ENCODE data around the gene FAM156A.
"Not testable (repeated sequence)": the region's sequence is repeated elsewhere in the genome, so short reads cannot be mapped to it uniquely, and the experiment has no call there.

The FAM156A gene, protein sequence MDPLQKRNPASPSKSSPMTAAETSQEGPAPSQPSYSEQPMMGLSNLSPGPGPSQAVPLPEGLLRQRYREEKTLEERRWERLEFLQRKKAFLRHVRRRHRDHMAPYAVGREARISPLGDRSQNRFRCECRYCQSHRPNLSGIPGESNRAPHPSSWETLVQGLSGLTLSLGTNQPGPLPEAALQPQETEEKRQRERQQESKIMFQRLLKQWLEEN

DNA sequence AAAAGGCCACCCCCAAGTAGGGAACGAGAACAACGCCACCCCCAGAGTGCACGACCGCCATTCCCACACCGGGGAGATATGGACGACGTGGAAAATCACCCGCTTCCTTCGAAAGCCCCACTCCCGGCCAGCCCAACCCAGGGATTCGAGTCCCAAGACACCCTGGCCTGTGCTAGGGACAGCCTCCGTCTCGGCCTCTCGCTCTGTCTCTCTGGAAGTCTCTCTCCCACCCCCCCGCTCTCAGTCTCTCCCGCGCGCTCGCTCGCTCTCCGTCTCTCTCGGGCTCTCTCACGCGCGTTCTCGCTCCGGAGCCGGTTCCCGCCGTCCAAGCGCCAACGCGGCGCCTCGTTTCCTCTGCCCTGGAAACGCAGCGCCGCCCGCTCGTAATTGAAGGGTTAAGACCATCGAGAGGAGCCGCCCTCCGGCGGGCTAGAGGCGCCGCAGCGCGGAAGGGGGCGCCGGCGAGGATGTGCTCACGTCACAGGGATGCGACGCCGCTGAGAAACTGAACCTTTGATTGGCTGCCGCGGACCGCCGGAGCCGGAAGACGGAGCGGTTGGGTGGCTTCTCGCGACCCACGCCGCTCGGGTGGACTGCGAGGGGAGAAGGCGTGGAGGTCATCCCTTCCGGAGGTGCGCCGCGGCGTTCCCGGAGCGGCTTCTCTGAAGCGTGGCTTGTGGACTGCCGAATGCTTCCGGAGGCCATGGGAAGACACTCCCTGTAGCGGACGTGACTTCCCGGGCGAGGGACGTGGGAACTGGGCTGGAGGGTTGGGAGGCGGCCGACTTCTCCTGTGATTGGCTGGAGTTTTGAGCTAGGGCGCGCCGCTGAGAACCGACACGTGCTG lies at the start of gene FAM156A:
FAM156A (minus strand) TSS at position 406 of the 847 bp plus-strand sequence. CDS start 9,930 bp downstream, outside the sequence.
- DNase-seq = not testable (repeated sequence)

DNA sequence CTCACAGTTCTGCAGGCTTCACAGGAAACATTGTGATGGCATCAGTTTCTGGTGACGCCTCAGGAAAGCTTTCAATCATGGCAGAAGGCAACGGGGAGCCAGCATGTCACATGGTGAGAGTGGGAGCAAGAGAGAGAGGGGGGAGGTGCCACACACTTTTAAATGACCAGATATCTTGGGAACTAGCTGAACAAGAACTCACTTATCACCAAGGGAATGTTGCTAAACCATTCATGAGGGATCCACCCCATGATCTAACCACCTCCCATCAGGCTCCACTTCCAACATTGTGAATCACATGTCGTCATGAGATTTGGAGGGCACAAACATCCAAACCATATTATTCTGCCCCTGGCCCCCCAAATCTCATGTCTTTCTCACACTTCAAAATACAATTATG lies 47.0 kb upstream of the FAM156A start:
- no peak for DNase-seq

DNA sequence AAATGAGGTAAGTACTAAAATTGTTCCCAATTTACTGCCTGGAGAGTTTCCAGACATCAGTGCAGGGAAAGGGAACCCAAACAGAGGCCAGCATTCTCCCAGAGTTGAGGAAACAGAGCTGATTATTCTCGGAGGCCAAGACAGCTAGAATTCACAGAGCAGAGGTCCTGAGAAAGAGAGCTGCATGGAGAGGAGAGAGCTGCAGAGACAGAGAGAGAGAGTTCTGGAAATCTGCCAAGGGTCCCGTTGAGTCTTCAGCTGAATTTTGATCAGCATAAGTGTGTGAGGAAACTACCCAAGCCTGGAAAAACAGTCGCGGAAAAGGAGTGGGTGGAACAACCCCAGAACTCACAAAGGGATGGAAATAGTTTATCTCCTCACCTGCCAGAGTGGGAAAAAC lies 46.5 kb upstream of the FAM156A start:
- DNase-seq = no peak

DNA sequence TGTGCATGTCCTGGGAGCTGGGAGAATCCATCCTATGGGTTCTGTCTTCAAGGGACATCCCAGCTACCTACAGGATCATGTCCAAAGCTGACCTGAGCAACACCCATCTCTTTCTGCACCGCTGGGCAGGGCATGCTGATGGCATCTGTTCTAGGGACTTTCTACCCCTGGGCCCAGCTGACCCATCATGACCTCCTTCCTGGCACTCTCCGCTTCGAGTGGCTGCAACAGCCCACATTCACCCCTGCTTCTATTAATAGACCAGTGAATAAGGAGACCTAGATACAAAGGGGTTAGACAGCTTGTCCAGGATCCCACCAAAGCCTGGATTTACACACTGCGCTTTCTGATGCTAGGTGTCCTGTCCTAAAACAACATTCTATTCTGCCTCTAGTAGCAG lies 45.7 kb upstream of the FAM156A start:
- no peak for DNase-seq

DNA sequence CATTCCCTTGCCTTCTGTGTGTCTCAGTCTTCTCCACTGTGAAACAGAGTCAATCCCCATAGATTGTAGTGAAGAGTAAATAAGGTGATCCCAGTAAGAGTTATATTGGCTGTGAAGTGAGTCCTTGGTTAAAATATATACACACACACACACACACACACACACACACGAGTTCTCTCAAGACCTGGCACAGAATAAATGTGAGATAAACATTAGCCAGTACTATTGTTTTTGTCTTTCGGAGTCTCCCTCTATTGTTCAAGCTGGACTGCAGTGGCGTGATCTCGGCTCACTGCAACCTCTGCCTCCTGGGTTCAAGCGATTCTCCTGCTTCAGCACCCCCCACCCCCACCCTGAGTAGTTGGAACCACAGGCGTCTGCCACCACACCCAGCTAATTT lies 44.8 kb upstream of the FAM156A start:
- no peak for DNase-seq

DNA sequence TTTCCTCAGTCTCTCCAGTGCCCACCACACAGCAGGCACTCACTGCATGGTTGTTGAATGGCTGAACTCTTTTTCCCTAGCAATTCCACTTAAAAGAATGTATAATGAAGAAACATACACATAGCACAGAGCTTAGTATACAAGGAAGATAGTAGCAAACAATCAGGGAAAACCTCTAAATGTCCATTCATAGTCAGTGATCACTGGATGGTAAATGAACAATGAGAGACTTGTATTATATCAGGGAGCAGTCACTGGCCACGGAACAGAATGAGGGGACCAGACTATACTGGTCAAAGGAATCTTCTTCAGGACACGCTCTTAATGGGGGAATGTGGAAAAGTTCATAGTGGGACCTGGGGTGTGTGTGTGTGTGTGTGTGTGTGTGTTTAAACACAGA lies 43.6 kb upstream of the FAM156A start:
- DNase-seq = no peak

DNA sequence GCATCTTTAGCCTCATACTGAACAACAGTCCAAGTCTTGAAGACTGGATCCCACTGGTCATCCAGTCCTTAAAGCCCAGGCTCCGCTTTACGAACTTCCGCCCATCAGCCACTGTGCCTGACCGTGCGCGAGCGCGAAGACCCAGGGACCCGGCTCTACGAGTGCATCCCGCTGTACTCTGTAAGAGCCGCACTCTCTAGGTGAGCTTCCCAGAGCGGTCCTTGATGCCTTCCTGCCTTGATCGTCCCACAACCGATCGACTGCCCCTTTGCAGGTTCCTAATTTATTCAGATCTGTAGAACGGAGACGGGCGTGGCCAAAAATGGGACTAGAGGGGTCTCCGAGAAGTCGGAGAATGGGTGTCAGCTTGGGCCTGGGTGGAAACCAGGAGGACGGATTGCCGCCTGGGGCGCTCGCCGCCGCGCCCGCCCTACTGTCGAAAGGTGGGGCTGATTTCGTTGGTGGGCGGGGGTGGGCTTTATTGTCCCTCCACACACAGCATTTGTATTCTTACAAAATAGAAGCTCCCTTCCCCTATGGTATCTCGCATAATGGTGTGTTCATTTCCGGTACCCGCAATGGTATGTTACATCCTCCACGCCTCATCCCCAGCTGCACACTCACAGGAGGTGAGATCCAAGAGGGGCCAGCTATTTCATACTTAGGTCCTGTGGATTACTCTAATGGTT lies 42.3 kb upstream of the FAM156A start:
- no peak for DNase-seq

DNA sequence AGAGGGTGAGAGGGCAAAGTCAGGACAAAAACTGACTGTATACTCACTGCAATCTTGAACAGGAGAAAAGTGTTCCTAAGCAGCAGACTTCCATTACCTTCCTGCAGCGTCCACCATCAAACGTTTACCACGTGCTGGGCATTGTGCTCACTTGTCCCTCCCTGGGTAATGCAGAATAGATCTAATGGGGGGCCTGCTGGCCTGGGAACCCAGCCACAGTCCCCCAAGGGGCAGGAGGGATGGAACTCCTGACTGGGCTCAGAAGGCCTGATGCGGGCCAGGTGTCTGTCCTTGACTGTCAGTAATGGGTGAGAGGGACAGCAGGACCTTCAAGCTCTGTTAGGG lies 37.6 kb upstream of the FAM156A start:
- DNase-seq = no peak

DNA sequence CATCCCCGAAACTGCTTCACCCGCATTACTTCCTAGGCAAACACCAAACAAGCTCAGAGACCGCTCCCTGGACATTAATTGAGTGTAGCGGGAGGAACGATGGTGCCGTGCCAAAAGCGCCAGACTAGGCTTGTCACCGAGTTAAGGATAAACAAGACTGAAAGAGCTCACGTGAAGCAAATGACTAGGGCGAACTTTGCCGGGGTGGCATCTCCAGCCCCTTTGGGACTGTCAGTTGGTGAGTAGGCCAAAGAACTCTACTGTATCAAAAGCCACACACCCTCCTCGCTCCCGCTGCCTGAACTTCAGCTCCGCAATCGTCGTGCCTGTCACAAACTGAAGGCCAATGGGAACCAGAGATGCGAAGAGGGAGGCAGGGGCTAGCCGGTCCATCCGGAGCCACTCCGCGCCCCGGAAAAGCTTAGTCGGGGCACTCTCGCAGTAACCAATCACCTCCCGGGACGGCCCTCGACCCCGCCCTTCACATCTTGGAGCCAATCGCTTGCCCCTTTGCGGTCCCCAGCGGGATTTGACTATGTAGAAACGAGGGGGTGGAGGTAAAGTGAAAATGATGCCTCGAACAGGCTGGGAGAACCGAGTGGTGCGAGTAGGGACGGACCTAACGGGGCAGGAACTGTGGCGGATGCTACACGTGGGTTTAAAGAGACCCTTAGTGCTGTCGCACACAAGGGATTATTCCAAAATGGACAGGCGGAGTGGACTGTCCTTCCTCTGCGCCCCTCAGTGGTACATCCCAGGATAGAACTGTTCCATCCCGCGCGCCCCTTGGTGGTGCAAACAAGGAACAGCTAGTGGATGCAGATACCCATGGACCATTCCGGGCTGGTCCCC lies 37.0 kb upstream of the FAM156A start:
- peak; percentile 75 to 76 for DNase-seq

DNA sequence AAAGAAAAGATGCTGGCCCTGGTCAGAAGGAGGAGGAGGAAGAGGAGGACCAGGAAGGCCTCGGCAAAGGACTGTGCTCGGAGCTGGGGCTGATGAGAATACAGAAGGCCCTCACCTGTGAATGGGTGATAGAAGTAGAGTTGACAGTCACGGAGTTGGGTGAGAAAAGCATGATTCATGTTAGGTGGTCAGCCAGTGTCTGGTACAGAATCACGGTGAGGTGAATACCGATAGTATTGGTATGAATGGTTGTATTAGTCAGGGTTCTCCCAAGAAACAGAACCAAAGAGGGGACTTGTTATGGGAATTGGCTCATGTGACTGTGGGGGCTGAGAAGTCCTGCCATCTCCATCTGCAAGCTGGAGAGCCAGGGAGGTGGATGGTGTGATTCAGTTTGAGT lies 32.5 kb upstream of the FAM156A start:
- DNase-seq = no peak

DNA sequence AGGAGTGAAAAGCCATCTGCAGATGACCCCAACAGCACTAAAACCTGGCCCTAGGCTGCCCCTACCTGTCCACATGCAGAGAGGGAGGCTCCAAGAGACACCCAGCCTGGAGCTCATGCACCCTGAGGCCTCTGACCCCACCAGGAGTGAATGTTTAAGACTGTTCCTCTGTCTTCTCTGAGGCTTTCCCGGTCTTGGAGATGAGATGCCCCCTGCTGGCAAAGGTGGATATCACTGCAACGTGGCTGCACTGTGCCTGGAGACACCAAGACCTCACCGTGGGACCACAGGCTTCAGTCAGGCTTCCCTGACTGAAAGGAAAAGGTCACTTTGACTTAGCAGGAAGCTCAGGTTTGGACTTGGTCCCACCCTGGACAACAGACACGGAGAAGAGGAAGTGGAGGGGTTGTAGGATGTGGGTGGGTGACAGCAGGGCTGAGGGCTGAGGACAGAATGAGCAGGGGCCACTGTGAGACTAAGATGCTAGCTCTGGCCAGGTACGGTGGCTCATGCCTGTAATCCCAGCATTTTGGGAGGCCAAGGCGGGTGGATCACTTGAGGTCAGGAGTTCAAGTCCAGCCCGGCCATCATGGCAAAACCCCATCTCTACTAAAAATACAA lies 31.8 kb upstream of the FAM156A start:
- peak; percentile 50 to 63 for DNase-seq

DNA sequence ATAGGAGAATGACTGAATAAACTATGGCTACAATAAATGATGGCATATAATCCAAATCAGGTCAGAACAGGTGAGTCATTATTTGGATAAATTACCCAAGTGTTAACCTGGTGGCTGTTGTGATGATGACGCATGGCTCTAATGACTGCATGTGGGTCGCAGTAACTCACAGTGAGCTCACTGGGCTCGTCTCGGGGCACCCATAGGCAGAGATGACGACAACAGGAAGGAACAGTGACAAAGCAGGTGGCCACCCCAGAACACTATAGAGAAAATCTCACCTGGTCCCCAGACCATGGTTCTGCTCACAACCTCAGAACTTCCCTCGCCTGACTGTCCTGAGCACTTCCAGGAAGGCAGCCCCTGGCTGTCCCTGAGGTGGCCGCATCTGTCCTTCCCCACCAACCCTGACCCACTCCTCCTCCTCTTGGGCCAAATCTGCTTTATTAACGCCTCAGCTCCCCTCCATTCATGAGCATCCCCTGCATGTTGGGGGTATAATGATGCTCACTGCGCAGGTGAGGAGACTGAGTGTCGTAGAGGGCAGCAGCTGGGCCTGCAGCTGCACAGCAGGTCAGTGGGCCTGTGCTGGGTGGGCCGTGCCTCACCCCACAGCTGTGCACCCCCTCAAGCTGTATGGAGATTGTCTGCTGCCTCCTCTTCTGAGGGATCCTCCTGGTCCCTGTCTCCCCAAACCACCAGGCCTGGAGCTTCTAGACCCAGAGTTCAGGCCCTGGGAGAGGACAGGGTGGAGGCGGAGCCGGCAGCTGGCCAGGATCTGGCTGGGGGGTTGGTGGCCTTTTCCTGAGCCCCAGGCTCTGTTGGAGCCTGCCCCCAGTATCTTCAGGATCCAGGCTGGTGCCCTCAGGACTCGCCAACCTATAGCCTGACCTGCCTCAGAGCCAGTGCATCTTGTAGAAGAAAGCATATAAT lies 30.9 kb upstream of the FAM156A start:
- no peak for DNase-seq

DNA sequence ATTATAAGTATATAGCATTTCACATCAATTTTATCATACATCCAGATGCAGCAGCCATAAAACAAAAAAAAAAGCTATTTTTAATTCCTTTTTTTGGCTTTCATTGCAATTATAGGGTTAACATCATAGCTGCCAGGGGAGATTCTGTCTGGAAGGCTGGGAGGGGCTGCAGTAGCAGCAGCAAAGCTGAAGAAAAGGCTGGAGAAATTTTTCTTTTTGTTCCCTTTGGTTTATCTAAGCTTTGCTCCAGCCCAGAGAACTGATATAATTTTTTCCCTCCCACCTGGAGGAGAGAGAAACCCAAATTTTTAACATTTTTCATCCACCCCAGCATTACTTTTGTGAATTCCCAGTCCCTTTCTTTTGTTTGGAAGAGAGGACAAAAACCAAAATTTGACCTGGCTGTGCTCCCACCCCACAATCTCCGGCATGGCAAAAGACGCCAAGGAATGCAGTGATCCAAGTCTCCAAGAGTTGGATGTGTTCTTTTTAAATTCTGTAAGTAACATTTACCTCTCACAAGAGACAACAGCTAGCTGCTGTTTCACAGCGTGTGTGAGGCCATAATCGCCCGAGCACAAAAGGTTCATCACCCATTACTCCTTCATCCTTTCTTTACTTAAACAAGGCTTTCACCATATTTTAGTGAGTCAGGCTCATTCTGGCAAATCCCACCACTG lies 25.1 kb upstream of the FAM156A start:
- no peak for DNase-seq

DNA sequence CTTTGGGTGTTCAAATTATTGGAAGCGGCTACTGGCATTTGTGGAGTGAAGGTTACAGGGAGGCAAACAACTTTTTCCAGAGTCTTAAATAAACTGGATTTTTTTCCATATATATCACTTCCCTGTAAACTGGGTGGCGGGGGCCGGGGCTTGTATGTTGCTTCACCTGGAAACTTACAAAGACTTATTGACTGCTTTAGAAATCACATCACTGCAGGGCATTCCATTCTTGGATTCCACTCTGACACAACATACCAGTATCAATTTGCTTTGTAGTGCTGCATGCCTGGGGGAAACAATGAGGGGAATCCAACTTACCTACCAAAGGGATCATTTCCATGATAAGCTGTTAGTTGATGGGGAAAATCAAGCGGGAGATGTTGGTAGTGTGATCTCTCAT lies 21.7 kb upstream of the FAM156A start:
- DNase-seq = no peak

DNA sequence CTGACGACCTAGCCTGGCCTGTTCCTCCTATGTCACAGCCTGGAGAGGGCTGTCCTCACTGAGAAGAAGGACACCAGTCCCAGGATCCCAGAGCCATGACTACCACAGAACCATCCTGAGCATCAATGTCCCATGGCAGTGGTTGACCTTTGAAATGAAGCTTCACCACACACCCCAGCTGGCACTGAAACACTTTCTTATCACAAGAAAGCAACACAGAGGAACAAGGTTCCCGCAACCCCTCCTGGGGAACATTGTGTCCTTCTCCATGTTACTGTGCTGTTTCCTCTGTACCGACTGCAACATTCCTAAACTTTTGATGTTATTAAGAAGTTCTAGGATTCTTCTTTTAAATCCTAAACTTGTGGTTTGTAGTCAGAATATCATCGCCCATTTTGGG lies 21.2 kb upstream of the FAM156A start:
- DNase-seq = no peak

DNA sequence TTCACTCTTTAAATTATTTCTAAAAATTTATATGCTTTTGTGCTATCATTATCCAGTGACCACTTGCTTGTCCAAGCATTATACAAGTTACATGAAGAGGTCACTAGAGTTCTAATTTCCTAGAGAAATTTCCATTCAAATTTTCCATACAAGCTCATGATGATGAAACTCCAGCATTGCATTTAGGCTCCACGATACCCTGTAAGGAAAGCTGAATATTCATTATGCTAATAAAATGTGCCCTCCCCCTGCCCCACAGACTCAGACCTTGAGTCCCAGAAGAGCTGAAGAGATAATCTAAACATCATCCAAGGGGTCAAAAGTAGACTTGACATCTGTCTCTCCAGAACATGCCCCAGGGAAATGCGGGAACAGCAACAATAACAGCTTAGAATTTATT lies 19.6 kb upstream of the FAM156A start:
- DNase-seq = no peak

DNA sequence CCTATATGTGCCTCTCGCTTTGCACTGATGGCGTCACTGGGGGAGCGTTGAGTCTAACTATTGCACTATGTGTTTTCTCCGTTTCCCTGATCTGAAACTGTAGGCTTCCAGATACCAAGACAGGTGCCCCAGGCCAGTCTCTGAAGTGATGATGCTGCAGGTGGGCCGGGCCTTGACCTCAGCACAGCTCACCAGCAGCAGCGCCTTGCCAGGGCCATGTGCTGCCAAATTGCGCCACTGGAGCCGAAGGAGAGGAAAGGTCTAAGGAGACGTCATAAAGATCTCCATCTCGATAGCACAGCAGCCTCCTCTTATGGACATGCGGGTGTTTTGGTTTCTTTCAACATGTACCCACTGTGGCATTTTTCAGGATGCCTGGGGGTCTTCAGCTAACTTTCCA lies 17.3 kb upstream of the FAM156A start:
- DNase-seq = not testable (repeated sequence)

DNA sequence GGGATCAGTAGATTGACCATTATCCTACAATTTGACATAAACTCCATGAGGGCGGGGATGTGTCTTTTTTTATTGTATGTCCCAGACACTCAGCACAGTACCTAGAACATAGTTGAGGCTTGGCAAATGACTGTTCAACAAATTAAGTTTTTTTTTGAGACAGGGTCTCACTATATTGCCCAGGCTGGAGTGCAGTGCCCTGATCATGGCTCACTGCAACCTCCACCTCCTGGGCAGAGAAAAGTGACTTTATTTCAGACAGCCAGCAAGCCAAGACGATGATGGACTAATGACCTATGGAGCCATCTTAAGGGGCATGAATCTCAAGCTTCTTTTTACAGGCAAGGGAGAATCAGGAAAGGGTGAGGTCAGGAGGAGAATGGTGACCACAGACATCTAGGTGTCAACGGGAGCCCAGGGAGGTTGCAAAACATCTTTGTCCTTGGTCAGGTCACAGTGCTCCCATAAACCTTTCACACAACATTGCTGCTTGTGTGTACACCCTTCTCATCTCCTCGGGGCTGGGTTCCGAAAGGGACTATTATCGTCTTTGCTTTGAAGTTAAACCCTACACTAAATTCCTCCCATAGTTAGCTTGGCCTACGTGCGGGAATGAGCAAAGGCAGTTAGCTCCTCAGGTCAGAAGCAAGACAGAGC lies 16.1 kb upstream of the FAM156A start:
- DNase-seq = not testable (repeated sequence)

DNA sequence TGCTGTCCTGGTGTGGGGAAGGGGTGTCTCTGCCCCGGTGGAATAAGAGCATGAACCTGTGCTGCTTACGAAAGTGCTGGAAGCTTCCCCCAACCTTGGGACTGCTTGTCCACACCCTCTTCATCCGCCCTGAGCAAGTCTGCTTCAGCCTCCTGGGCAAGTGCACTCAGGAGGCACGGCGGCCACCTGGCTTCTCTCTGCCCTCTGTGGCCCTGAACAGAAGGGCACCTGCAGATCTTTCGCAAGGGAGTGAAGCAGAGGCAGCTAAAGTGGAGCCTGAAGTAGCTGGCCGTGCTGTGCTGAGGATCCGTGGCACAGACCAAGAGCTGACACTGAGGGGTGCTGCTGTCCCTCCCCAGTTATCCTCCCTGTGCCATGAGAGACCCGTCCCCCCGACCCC lies 9.6 kb upstream of the FAM156A start:
- not testable (repeated sequence) for DNase-seq

Data from stimulated activated CD4-positive, alpha-beta T cell treated with anti-CD3 and anti-CD28 coated beads, Interleukin-2, amount 100 ng/mL, for 48 hours (primary cell).